ENCODE measurements around the gene PNKP. TPM values are rescaled to one million over a fixed set of nuclear protein-coding genes. Genes with fewer than 3 reads are reported as not detected.

The PNKP gene
- total RNA-seq, 1 experiment from 2014 or later: 146 TPM

DNA sequence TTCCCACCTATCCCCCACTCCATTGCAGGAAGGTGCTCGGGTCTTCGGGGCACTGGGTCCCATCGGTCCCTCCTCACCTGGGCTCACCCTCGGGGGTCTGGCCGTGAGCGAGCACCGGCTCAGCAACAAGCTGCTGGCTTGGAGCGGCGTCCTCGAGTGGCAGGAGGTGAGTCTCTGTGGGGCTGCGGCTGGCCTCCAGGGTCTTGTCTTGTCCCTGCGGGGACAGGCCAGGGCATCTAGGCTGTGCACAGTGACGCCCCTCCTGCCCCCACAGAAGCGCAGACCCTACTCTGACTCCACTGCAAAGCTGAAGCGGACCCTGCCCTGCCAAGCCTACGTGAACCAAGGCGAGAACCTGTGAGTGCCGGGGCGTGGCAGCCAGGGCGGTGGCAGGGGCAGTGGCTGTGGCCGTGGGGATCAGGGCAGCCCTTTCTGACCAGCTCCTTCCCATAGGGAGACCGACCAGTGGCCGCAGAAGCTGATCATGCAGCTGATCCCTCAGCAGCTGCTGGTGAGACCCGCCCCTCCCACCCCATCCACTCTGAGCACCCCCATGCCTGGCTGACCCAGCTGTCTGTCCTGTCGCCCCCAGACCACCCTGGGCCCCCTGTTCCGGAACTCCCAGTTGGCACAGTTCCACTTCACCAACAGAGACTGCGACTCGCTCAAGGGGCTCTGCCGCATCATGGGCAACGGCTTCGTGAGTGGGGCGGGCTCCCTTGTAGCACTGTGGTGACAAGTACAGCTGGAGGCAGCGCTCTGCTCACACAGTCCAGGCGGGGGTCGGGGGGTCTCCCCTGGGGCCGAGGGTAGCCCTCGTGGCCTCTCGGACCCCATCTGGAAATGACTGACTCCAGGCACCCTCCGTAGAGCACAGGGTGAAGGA is 12.8 kb downstream of the PNKP start:
- Mint-ChIP-seq H3K4me1 (peaks cover 18% of the 10 kb centered on the region), H3K4me3 (no peak overlapping the region), H3K27me3 (ENCODE audit: low read depth) (peaks cover 3% of the 10 kb centered on the region; the same call in 1 of the 2 replicates), H3K9me3 (no peaks in the 10 kb centered on the region), H3K27ac (no peak overlapping the region), H3K36me3 (peaks cover 28% of the 10 kb centered on the region)
- ATAC-seq: no peak
- DNase-seq (ENCODE audit: low spot score): no peak
- ChIA-PET POLR2A (no interaction called here), CTCF (interaction anchor here (0.6 to 1.8 kb wide), 3 partner anchors 11 to 460 kb away, joined by 3 to 5 read pairs (median 5); no protein-coding TSS in a partner anchor)
- TF ChIP-seq, protein P1, sequence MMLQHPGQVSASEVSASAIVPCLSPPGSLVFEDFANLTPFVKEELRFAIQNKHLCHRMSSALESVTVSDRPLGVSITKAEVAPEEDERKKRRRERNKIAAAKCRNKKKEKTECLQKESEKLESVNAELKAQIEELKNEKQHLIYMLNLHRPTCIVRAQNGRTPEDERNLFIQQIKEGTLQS (CRISPR knock-in tag; conservative IDR thresholded peaks at IDR 0.05): no peak
- TF ChIP-seq PRRX2 (CRISPR knock-in tag; IDR thresholded peaks at IDR 0.05): 0 out of 2 replicates have a peak, but pooled peaks have one; percentile 20
- TF ChIP-seq RELA (CRISPR knock-in tag; IDR thresholded peaks at IDR 0.05; ENCODE audit: borderline replicate concordance): no peak
- no peak for TF ChIP-seq MYBL2 (CRISPR knock-in tag; IDR thresholded peaks at IDR 0.05)

DNA sequence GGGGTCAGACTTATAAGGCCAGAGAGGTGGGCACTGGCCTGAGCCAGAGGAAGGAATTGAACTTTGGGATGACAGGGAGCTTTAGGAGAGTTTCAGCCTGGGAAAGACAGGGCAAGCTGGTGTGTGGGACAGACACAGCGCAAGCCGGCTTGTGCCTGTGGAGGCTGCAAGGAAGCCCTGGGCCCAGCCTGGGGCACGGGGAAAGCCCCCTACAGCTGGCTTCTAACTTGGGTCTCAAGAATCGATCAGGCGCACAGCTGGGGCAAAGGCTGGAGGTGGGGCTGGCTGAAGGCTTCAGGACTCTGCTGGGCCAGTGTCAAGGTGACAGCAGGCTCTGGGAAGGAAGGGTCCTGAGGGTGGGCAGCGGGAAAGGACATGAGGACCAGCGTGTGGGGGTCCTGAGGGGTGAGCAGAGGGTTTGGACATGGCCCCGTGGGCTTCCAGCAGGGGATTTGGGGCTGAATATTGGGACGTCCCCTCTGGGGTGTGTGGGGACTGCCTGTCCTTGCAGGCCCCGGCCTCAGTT is 13.5 kb downstream of the PNKP start:
- ATAC-seq: no peak
- ChIA-PET POLR2A (interaction anchor here (0.8 kb wide), 1 partner anchor 16 kb away, joined by 3 read pairs; no protein-coding TSS in a partner anchor), CTCF (interaction anchor here (0.6 to 1.8 kb wide), 3 partner anchors 11 to 460 kb away, joined by 3 to 5 read pairs (median 5); no protein-coding TSS in a partner anchor)
- Mint-ChIP-seq H3K27me3 (ENCODE audit: low read depth) (peaks cover 3% of the 10 kb centered on the region; the same call in 1 of the 2 replicates), H3K27ac (no peak overlapping the region; the same call in 1 of the 2 replicates), H3K36me3 (peaks cover 30% of the 10 kb centered on the region), H3K4me1 (peaks cover 22% of the 10 kb centered on the region), H3K9me3 (peaks cover 4% of the 10 kb centered on the region), H3K4me3 (peak overlapping the region; percentile 40)
- DNase-seq (ENCODE audit: low spot score): no peak
- TF ChIP-seq, protein P2, sequence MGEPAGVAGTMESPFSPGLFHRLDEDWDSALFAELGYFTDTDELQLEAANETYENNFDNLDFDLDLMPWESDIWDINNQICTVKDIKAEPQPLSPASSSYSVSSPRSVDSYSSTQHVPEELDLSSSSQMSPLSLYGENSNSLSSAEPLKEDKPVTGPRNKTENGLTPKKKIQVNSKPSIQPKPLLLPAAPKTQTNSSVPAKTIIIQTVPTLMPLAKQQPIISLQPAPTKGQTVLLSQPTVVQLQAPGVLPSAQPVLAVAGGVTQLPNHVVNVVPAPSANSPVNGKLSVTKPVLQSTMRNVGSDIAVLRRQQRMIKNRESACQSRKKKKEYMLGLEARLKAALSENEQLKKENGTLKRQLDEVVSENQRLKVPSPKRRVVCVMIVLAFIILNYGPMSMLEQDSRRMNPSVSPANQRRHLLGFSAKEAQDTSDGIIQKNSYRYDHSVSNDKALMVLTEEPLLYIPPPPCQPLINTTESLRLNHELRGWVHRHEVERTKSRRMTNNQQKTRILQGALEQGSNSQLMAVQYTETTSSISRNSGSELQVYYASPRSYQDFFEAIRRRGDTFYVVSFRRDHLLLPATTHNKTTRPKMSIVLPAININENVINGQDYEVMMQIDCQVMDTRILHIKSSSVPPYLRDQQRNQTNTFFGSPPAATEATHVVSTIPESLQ (CRISPR knock-in tag; IDR thresholded peaks at IDR 0.05): no peak
- TF ChIP-seq, protein P3, sequence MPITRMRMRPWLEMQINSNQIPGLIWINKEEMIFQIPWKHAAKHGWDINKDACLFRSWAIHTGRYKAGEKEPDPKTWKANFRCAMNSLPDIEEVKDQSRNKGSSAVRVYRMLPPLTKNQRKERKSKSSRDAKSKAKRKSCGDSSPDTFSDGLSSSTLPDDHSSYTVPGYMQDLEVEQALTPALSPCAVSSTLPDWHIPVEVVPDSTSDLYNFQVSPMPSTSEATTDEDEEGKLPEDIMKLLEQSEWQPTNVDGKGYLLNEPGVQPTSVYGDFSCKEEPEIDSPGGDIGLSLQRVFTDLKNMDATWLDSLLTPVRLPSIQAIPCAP (CRISPR knock-in tag; IDR thresholded peaks at IDR 0.05): no peak
- TF ChIP-seq CREM (CRISPR knock-in tag; IDR thresholded peaks at IDR 0.05) (no peak), NFE2L1 (CRISPR knock-in tag; IDR thresholded peaks at IDR 0.05) (no peak), ZNF232 (CRISPR knock-in tag; IDR thresholded peaks at IDR 0.05) (no peak), CBFB (CRISPR knock-in tag; IDR thresholded peaks at IDR 0.05; ENCODE audit: low read depth) (no peak), SMAD4 (CRISPR knock-in tag; IDR thresholded peaks at IDR 0.05) (no peak)
- TF ChIP-seq, protein P4, sequence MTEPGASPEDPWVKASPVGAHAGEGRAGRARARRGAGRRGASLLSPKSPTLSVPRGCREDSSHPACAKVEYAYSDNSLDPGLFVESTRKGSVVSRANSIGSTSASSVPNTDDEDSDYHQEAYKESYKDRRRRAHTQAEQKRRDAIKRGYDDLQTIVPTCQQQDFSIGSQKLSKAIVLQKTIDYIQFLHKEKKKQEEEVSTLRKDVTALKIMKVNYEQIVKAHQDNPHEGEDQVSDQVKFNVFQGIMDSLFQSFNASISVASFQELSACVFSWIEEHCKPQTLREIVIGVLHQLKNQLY (CRISPR knock-in tag; IDR thresholded peaks at IDR 0.05): no peak
- TF ChIP-seq, protein P5, sequence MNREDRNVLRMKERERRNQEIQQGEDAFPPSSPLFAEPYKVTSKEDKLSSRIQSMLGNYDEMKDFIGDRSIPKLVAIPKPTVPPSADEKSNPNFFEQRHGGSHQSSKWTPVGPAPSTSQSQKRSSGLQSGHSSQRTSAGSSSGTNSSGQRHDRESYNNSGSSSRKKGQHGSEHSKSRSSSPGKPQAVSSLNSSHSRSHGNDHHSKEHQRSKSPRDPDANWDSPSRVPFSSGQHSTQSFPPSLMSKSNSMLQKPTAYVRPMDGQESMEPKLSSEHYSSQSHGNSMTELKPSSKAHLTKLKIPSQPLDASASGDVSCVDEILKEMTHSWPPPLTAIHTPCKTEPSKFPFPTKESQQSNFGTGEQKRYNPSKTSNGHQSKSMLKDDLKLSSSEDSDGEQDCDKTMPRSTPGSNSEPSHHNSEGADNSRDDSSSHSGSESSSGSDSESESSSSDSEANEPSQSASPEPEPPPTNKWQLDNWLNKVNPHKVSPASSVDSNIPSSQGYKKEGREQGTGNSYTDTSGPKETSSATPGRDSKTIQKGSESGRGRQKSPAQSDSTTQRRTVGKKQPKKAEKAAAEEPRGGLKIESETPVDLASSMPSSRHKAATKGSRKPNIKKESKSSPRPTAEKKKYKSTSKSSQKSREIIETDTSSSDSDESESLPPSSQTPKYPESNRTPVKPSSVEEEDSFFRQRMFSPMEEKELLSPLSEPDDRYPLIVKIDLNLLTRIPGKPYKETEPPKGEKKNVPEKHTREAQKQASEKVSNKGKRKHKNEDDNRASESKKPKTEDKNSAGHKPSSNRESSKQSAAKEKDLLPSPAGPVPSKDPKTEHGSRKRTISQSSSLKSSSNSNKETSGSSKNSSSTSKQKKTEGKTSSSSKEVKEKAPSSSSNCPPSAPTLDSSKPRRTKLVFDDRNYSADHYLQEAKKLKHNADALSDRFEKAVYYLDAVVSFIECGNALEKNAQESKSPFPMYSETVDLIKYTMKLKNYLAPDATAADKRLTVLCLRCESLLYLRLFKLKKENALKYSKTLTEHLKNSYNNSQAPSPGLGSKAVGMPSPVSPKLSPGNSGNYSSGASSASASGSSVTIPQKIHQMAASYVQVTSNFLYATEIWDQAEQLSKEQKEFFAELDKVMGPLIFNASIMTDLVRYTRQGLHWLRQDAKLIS (CRISPR knock-in tag; IDR thresholded peaks at IDR 0.05; ENCODE audit: borderline replicate concordance): no peak
- TF ChIP-seq, protein P6, sequence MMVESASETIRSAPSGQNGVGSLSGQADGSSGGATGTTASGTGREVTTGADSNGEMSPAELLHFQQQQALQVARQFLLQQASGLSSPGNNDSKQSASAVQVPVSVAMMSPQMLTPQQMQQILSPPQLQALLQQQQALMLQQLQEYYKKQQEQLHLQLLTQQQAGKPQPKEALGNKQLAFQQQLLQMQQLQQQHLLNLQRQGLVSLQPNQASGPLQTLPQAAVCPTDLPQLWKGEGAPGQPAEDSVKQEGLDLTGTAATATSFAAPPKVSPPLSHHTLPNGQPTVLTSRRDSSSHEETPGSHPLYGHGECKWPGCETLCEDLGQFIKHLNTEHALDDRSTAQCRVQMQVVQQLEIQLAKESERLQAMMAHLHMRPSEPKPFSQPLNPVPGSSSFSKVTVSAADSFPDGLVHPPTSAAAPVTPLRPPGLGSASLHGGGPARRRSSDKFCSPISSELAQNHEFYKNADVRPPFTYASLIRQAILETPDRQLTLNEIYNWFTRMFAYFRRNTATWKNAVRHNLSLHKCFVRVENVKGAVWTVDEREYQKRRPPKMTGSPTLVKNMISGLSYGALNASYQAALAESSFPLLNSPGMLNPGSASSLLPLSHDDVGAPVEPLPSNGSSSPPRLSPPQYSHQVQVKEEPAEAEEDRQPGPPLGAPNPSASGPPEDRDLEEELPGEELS (CRISPR knock-in tag; IDR thresholded peaks at IDR 0.05): no peak
